NCI-H1092 treated with DMSO at 0.1 percent for 48 hours (cell line): ENCODE results near the gene ARID5A.
"Not testable (repeated sequence)": the region's sequence is repeated elsewhere in the genome, so short reads cannot be mapped to it uniquely, and the experiment has no call there.

Source experiments
- DNase-seq: peaks from one replicate; lab custom pipeline; 2025; lab: John Stamatoyannopoulos, UW

The ARID5A gene

GRCh38 chr2:96557421-96557820 lies 20.9 kb downstream of the ARID5A start:
- DNase-seq: not testable (repeated sequence)

- no peak for DNase-seq
These were observed 21.5 kb downstream of the ARID5A start for GRCh38 chr2:96558061-96558460.

GRCh38 chr2:96558485-96558884 lies 21.9 kb downstream of the ARID5A start:
- DNase-seq: no peak

- DNase-seq: no peak
These were observed 27.5 kb downstream of the ARID5A start for GRCh38 chr2:96564026-96564425.

GRCh38 chr2:96564563-96564962 lies 28.0 kb downstream of the ARID5A start:
- no peak for DNase-seq

GRCh38 chr2:96565111-96565510 lies 28.6 kb downstream of the ARID5A start:
- no peak for DNase-seq

- DNase-seq: no peak
These were observed 31.5 kb downstream of the ARID5A start for GRCh38 chr2:96568094-96568493.

GRCh38 chr2:96574364-96574763 lies 37.8 kb downstream of the ARID5A start:
- no peak for DNase-seq

GRCh38 chr2:96575785-96576456 lies 39.4 kb downstream of the ARID5A start:
- DNase-seq: no peak

- no peak for DNase-seq
These were observed 40.9 kb downstream of the ARID5A start for GRCh38 chr2:96577501-96577900.

- no peak for DNase-seq
These were observed 42.2 kb downstream of the ARID5A start for GRCh38 chr2:96578731-96579130.

GRCh38 chr2:96579422-96579821 lies 42.9 kb downstream of the ARID5A start:
- DNase-seq: no peak

- no peak for DNase-seq
These were observed 44.2 kb downstream of the ARID5A start for GRCh38 chr2:96580771-96581170.

- no peak for DNase-seq
These were observed 47.5 kb downstream of the ARID5A start for GRCh38 chr2:96584017-96584416.

- no peak for DNase-seq
These were observed 51.3 kb downstream of the ARID5A start for GRCh38 chr2:96587843-96588242.

GRCh38 chr2:96591054-96591453 lies 54.5 kb downstream of the ARID5A start:
- DNase-seq: no peak

- no peak for DNase-seq
These were observed 54.9 kb downstream of the ARID5A start for GRCh38 chr2:96591494-96591893.

GRCh38 chr2:96594282-96594681 lies 57.7 kb downstream of the ARID5A start:
- no peak for DNase-seq

- no peak for DNase-seq
These were observed 58.2 kb downstream of the ARID5A start for GRCh38 chr2:96594691-96595152.

- no peak for DNase-seq
These were observed 60.0 kb downstream of the ARID5A start for GRCh38 chr2:96596596-96596995.

GRCh38 chr2:96599941-96600340 lies 63.4 kb downstream of the ARID5A start:
- no peak for DNase-seq

GRCh38 chr2:96601382-96602292 lies 65.1 kb downstream of the ARID5A start:
- no peak for DNase-seq
